HCT116 (cell line): ENCODE measurements around the gene SLC16A10. TPM values are rescaled to one million over a fixed set of nuclear protein-coding genes. Genes with fewer than 3 reads are reported as not detected.

Source experiments
- ATAC-seq: fragments of 200-7000 bp; cut with Tn5 transposase; 2 replicates; pipeline ENCODE4 v1.9.1; 2020; ENCODE audit warnings: mild to moderate bottlenecking, moderate library complexity
- BruUV-seq: library from RNA; stranded (reverse); fragments of 400-500 nt; replicated peaks from 2 replicates; lab custom pipeline; 2021; lab: Mats Ljungman, UMichigan
- CTCF ChIA-PET: fragments of 300-600 bp; sonication (Branson Sonifier 250); formaldehyde crosslinking; loops from one replicate; lab custom pipeline; 2021; ENCODE audit warnings: antibody characterized with exemption; lab: Charles Lee
- POLR2A ChIA-PET: fragments of 300-600, 350-600 bp; sonication (Branson Sonifier 250); formaldehyde crosslinking; loops from one replicate; lab custom pipeline; 2021; ENCODE audit warnings: antibody characterized with exemption; lab: Charles Lee
- RAD21 ChIA-PET, 2 experiments: fragments of 300-600 bp; sonication (Branson Sonifier 250); formaldehyde crosslinking; loops; one replicate each; lab custom pipeline; 2023; ENCODE audit warnings: low total read pairs in 2 of 2; ENCODE audit not compliant: uncharacterized antibody in 2 of 2, unreplicated experiment in 2 of 2, low non-redundant PET in 1 of 2; lab: Charles Lee
- DNase-seq: peaks from one replicate; pipeline ENCODE4 v3.0.0-alpha.2; 2010; ENCODE audit warnings: low read depth, low spot score
- H2AFZ ChIP-seq: fragments of 200-600 bp; shearing (Covaris generic), sonication (generic); 2 replicates; pipeline ENCODE4 v1.6.1; 2017; ENCODE audit warnings: low read depth, mixed run types, mixed read lengths, antibody characterized with exemption, low read length; ENCODE audit not compliant: poor library complexity, severe bottlenecking
- H3K27ac ChIP-seq: 2 replicates; pipeline ENCODE4 v1.5.1; 2012; ENCODE audit warnings: low read depth, low read length
- H3K27me3 ChIP-seq: fragments of 200-600 bp; sonication (generic); 2 replicates; pipeline ENCODE4 v1.6.1; 2016; ENCODE audit warnings: mixed run types, low read length, mixed read lengths; ENCODE audit not compliant: insufficient read depth
- H3K36me3 ChIP-seq, 2 experiments: fragments of 200-500 bp in 1 of 2; fragments of 200-600 bp in 1 of 2; sonication (Bioruptor generic) in 1 of 2; sonication (generic) in 1 of 2; 2 replicates each; pipeline versions ENCODE4 v1.5.1 to v1.6.1; 2014 to 2016; ENCODE audit warnings: low read length in 2 of 2, inconsistent platforms in 1 of 2, mixed read lengths in 1 of 2, mixed run types in 1 of 2; ENCODE audit not compliant: insufficient read depth in 2 of 2, control insufficient read depth in 1 of 2
- H3K4me1 ChIP-seq, 2 experiments: fragments of 200-600 bp in 1 of 2; sonication (generic) in 1 of 2; 2 replicates each; pipeline versions ENCODE4 v1.5.1 to v1.6.1; 2012 to 2017; ENCODE audit warnings: low read length in 2 of 2, inconsistent platforms in 1 of 2, mild to moderate bottlenecking in 1 of 2, mixed read lengths in 1 of 2, mixed run types in 1 of 2, moderate library complexity in 1 of 2; ENCODE audit not compliant: insufficient read depth in 2 of 2, control insufficient read depth in 1 of 2
- H3K4me2 ChIP-seq: fragments of 200-600 bp; sonication (generic); 2 replicates; pipeline ENCODE4 v1.6.1; 2017; ENCODE audit warnings: mixed run types, low read length, mixed read lengths
- H3K4me3 ChIP-seq, 2 experiments: fragments of 200-600 bp in 1 of 2; sonication (generic) in 1 of 2; replicated peaks in 1 of 2; 2 replicates each; pipeline ENCODE4 v1.5.1; 2011 to 2016; ENCODE audit warnings: low read length in 2 of 2, control low read depth in 1 of 2, low read depth in 1 of 2, mild to moderate bottlenecking in 1 of 2, mixed read lengths in 1 of 2, mixed run types in 1 of 2
- H3K79me2 ChIP-seq: fragments of 200-600 bp; sonication (generic); 2 replicates; pipeline ENCODE4 v1.6.1; 2017; ENCODE audit warnings: mild to moderate bottlenecking, mixed run types, low read length, moderate library complexity, mixed read lengths; ENCODE audit not compliant: insufficient read depth
- H3K9ac ChIP-seq: fragments of 200-600 bp; sonication (generic); 2 replicates; pipeline ENCODE4 v1.6.1; 2016; ENCODE audit warnings: low read length, mixed read lengths
- H3K9me2 ChIP-seq: fragments of 200-600 bp; sonication (generic), shearing (Covaris generic); 2 replicates; pipeline ENCODE4 v1.6.1; 2017; ENCODE audit warnings: mixed run types, mild to moderate bottlenecking, moderate library complexity; ENCODE audit not compliant: insufficient read depth
- H3K9me3 ChIP-seq, 2 experiments: fragments of 200-500 bp in 1 of 2; fragments of 200-600 bp in 1 of 2; sonication (Bioruptor generic) in 1 of 2; sonication (generic) in 1 of 2; 2 replicates each; pipeline ENCODE4 v1.6.1; 2014 to 2017; ENCODE audit warnings: low read length in 2 of 2, mixed read lengths in 2 of 2, inconsistent platforms in 1 of 2, low read depth in 1 of 2, mild to moderate bottlenecking in 1 of 2, mixed run types in 1 of 2, moderate library complexity in 1 of 2; ENCODE audit not compliant: control insufficient read depth in 1 of 2, insufficient read depth in 1 of 2
- H4K20me1 ChIP-seq: fragments of 200-600 bp; sonication (generic), shearing (Covaris generic); 2 replicates; pipeline ENCODE4 v1.6.1; 2017; ENCODE audit warnings: mixed run types, mild to moderate bottlenecking, moderate library complexity; ENCODE audit not compliant: insufficient read depth
- ATF3 ChIP-seq: IDR thresholded peaks from 2 replicates; pipeline ENCODE4 v1.6.1; 2012
- CEBPB ChIP-seq: IDR thresholded peaks from 2 replicates; pipeline ENCODE4 v1.6.1; 2012; ENCODE audit warnings: low read depth
- ELF1 ChIP-seq: IDR thresholded peaks from 2 replicates; pipeline ENCODE4 v1.6.1; 2012; ENCODE audit warnings: low read depth, borderline replicate concordance
- EZH2 ChIP-seq: fragments of 200-600 bp; sonication (generic); IDR thresholded peaks from 2 replicates; pipeline ENCODE4 v1.6.1; 2017; ENCODE audit warnings: antibody characterized with exemption, mixed run types
- JUND ChIP-seq: IDR thresholded peaks from 2 replicates; pipeline ENCODE4 v1.6.1; 2012
- POLR2AphosphoS5 ChIP-seq: IDR thresholded peaks from 2 replicates; pipeline ENCODE4 v1.6.1; 2011; ENCODE audit warnings: mild to moderate bottlenecking, low read depth, low read length, moderate library complexity
- SIN3A ChIP-seq: IDR thresholded peaks from 2 replicates; pipeline ENCODE4 v1.6.1; 2012; ENCODE audit warnings: low read depth
- TCF7L2 ChIP-seq: IDR thresholded peaks from 2 replicates; pipeline ENCODE4 v1.7.0; 2011; ENCODE audit warnings: borderline replicate concordance, inconsistent platforms; ENCODE audit not compliant: insufficient read depth, insufficient read length; ENCODE audit errors: extremely low read depth
- ZNF274 ChIP-seq: fragments of 200-500 bp; sonication (Bioruptor generic); IDR thresholded peaks from 2 replicates; pipeline ENCODE4 v1.6.1; 2014; ENCODE audit warnings: mild to moderate bottlenecking, low read depth, low read length, inconsistent platforms
- intact Hi-C: fragments of 100-400 bp; cut with micrococcal nuclease; formaldehyde crosslinking; loops from 2 replicates; pipeline ENCODE4 v1.10.0; 2022
- total RNA-seq: library from RNA; stranded (reverse); gene quantifications from one replicate; pipeline ENCODE4 v1.2.1, GENCODE V29; 2021; ENCODE audit not compliant: unreplicated experiment

SLC16A10 gene
- total RNA-seq, 1 experiment from 2014 or later: 8.3 TPM

DNA sequence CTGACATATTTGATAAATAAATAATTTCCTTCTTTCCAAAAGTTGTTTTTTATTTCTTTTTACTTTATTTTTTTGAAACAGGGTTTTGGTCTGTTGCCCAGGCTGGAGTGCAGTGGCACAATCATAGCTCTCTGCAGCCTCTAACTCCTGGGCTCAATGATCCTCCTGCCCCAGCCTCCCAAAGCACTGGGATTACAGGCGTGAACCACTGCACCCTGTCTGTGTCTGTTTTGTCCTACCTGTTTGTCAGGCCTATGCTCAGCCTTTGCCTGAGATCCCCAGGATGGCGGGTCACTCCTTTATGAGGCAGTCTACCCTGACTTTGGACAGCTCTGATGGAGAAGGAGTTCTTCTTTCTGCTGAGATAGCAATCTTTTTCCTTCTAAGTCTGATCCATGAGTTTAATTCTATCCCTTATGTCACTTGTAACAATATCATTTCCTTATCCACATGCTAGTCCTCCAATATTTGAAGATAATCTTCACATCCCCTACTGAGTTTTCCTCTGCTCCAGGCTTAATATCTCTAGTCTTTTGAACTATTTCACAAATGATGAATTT lies 14.4 kb upstream of the SLC16A10 start:
- intact Hi-C loops: no loop called here
- no peak overlapping the region for H3K4me2 ChIP-seq
- no TSS peak for BruUV-seq
- H3K4me1 ChIP-seq: no peaks in the 10 kb centered on the region
- ATAC-seq: no peak
- CTCF ChIA-PET: interaction anchor here (1.3 kb wide), 1 partner anchor 16 kb away, joined by 3 read pairs; no protein-coding TSS in a partner anchor
- 0 out of 2 replicates have a peak, but pooled peaks cover 6% of the 10 kb centered on the region for H3K27me3 ChIP-seq
- TF ChIP-seq EZH2 (no peak), ATF3 (no peak), ZNF274 (no peak), TCF7L2 (no peak), JUND (no peak), POLR2AphosphoS5 (no peak)
- TF ChIP-seq, all 23 proteins: peak for 0
- no peak overlapping the region for H3K9ac ChIP-seq
- no peaks in the 10 kb centered on the region for H3K79me2 ChIP-seq
- H3K36me3 ChIP-seq: no peaks in the 10 kb centered on the region
- H4K20me1 ChIP-seq: no peaks in the 10 kb centered on the region
- RAD21 ChIA-PET: no interaction called here
- no peaks in the 10 kb centered on the region for H3K9me3 ChIP-seq
- POLR2A ChIA-PET: no interaction called here
- H3K4me3 ChIP-seq: no peak overlapping the region
- DNase-seq: no peak
- no peak overlapping the region for H2AFZ ChIP-seq
- no peaks in the 10 kb centered on the region for H3K9me2 ChIP-seq
- no peak overlapping the region for H3K27ac ChIP-seq

GRCh38 chr6:111074311-111074710 lies 13.0 kb upstream of the SLC16A10 start:
- H3K27me3 ChIP-seq: 0 out of 2 replicates have a peak, but pooled peaks cover 6% of the 10 kb centered on the region
- ChIA-PET RAD21 (no interaction called here), POLR2A (no interaction called here), CTCF (no interaction called here)
- no peak overlapping the region for H3K9ac ChIP-seq
- intact Hi-C loops: no loop called here
- no peaks in the 10 kb centered on the region for H3K36me3 ChIP-seq
- TF ChIP-seq CEBPB (no peak), SIN3A (no peak), POLR2AphosphoS5 (no peak), ELF1 (no peak), TCF7L2 (no peak)
- ATAC-seq: no peak
- no peak for DNase-seq
- no peaks in the 10 kb centered on the region for H3K4me1 ChIP-seq
- no peak overlapping the region for H3K4me2 ChIP-seq
- no peaks in the 10 kb centered on the region for H3K9me2 ChIP-seq
- no peak overlapping the region for H3K4me3 ChIP-seq
- H3K27ac ChIP-seq: no peak overlapping the region
- no peaks in the 10 kb centered on the region for H3K79me2 ChIP-seq
- H4K20me1 ChIP-seq: no peaks in the 10 kb centered on the region
- no peak overlapping the region for H2AFZ ChIP-seq
- H3K9me3 ChIP-seq: no peaks in the 10 kb centered on the region
- no TSS peak for BruUV-seq
